Measurements from ENCODE around the gene SPPL2C.

The SPPL2C gene, protein sequence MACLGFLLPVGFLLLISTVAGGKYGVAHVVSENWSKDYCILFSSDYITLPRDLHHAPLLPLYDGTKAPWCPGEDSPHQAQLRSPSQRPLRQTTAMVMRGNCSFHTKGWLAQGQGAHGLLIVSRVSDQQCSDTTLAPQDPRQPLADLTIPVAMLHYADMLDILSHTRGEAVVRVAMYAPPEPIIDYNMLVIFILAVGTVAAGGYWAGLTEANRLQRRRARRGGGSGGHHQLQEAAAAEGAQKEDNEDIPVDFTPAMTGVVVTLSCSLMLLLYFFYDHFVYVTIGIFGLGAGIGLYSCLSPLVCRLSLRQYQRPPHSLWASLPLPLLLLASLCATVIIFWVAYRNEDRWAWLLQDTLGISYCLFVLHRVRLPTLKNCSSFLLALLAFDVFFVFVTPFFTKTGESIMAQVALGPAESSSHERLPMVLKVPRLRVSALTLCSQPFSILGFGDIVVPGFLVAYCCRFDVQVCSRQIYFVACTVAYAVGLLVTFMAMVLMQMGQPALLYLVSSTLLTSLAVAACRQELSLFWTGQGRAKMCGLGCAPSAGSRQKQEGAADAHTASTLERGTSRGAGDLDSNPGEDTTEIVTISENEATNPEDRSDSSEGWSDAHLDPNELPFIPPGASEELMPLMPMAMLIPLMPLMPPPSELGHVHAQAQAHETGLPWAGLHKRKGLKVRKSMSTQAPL

DNA sequence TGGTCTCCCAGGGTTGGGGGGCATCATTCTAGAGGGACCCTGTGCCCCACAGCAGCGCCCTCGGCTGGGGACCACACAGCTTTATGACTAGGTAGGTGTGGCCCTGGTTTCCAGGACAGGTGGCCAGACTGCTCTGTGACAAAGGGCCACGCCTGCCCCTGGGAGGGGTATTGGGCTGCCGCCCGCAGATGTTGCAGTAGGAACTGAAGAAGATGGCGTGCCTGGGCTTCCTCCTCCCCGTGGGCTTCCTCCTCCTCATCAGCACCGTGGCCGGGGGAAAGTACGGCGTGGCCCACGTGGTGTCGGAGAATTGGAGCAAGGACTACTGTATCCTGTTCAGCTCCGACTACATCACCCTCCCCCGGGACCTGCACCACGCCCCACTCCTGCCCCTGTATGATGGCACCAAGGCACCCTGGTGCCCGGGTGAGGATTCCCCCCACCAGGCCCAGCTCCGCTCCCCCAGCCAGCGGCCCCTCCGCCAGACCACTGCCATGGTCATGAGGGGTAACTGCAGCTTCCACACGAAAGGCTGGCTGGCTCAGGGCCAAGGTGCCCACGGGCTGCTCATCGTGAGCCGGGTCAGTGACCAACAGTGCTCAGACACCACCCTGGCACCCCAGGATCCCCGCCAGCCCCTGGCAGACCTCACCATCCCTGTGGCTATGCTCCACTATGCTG lies at the start of gene SPPL2C:
TSS of gene SPPL2C (plus strand) at position 187 of the 681 bp plus-strand sequence. CDS start at position 213, 26 bp downstream.
- DNase-seq (ENCODE audit: low read depth), result no peak

- DNase-seq (ENCODE audit: low read depth), result no peak
These were observed 43.9 kb upstream of the SPPL2C start for GRCh38 chr17:45800816-45801215.

- DNase-seq (ENCODE audit: low read depth), result no peak
These were observed 43.3 kb upstream of the SPPL2C start for GRCh38 chr17:45801421-45801820.

DNA sequence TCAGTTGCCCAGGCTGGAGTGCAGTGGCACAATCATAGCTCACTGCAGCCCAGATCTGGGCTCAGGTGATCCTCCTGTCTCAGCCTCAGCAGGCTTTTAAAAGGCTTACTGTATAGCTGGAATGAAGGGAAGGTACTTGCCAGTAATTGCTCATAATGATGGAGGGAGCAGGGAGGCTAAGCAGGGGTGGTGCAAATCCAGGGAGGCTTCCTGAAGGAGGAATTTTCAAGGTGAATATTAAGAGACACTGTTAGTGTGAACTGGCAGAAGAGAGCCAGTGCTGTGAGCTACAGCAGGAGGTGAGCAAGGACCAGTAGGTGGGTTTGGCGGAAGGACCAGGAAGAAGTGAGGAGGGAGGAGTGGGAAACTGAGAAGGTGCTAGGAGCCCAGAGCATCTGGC lies 35.8 kb upstream of the SPPL2C start:
- no peak for DNase-seq (ENCODE audit: low read depth)

DNA sequence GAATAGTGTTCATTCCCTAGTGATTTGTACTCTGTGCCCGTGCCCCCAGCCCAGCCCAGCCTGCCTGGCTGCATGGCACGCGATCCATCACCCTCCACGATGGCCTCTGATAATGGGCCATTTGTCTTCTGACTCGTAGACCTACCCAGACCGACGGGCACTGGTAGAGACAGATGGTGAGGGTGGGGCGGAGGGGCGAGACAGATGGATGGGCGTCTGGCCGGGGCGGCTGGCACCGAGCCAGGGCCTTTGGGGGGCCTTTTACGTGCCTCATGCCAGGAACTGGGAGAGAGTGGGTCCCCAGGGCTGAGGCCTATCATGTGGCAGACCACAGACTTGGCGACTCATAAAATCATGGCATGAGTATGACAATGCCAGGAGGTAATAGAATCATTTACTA lies 35.2 kb upstream of the SPPL2C start:
- DNase-seq (ENCODE audit: low read depth), result no peak

GRCh38 chr17:45812102-45812501 lies 32.6 kb upstream of the SPPL2C start:
- no peak for DNase-seq (ENCODE audit: low read depth)

- DNase-seq (ENCODE audit: low read depth), result no peak
These were observed 31.5 kb upstream of the SPPL2C start for GRCh38 chr17:45813048-45813725.

DNA sequence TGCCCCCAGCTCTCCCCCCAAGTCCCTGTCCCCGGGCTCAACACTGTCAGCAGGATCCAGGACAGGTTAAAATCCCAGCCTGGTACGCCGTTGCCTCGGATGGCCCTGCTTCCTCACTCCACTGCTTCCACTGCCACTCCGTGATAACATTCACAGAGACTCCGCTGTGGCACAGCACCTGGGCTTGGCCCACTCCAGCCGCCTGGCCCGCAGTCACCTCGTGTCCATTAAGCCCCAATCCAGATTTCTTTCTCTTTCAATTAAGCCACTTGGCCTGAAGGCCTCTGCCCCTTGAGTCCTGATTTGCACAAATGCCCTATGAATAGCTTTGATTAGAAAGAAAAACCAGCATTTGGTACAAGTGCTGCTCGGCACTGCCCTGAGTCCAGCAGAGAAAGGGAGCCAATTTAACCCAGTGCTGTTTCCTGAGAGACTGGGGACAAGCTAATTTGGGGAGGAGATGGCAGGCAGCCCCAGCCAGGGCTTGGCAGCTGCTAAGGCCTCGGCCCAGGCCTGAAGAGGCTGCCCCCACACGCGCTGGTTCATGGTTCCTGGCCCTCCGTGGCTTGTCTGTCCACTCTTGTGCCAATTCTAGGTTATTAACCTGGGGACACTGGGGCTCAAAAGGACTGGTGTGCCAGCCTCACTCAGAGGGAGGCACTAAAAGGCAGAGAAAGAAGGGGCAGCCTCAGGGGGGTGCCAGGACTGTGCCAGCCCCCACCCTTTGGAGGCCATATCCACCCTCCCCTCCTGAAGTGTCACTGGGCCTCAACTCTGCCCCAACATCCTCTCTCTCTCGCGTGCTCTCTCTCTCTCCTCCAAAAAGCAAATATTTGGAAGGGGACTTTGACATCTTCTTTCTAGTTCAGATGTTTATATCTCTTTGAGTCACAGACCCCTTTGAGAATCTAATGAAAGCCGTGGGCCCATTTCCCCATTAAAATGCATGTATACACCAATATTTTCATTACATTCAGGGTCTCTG lies 29.8 kb upstream of the SPPL2C start:
- DNase-seq (ENCODE audit: low read depth), result no peak

DNA sequence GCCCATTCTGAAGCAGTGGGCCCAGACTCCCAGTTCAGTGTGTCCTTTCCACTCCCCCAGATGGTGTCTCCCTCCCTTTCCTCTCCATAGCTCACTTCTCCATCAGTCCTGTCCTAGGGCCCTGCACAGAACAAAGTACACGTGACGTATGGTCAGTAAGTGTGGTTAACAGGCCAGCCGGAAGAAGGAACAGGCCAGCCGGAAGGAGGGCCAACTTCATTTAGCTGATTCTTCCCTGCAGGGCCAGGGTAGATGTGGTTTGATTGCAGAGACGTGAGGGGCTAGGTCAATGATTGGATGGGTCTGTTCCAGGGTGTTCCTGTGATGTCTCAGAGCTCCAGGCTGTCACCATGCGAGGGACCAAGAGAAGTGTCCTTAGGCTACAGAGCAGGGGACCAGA lies 28.9 kb upstream of the SPPL2C start:
- DNase-seq (ENCODE audit: low read depth), result no peak

DNA sequence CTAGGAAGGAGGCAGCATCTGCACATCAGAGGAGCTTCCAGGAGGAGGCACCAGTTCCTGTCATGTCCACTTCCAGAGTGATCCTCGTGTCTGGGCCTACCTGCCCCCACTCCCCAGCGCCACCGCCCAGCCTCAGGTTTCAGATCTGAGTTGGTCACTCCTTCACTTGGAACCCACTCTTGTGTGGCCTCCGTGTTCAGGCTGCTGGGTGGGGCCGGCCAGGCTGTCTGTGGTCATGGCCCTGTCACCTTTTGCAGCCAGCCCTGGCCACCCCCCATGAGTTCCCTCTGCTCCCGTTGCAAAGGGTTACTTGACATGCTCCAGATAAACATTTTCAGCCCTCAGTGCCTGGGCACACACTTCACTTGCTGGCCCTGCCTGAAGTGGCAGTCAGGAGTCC lies 26.6 kb upstream of the SPPL2C start:
- DNase-seq (ENCODE audit: low read depth), result no peak

DNA sequence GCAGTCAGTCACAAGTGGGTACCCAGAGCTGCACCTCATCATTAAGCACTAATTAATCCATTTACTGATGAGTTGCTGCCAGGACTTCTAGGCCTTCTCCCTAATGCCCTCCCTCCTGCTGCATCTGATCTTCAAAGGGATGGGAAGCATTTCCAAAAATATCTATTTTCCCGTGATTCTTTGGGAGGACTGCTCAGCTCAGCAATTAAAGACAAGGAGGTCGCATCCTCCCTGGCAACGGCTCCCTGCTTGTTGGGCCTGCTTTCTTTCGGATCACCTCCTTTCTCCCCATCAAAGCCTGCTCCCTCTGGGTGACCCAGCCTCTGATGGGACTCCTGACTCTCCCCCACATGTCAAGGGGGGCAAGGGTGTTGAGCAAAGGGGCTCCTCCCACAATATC lies 26.0 kb upstream of the SPPL2C start:
- no peak for DNase-seq (ENCODE audit: low read depth)

DNA sequence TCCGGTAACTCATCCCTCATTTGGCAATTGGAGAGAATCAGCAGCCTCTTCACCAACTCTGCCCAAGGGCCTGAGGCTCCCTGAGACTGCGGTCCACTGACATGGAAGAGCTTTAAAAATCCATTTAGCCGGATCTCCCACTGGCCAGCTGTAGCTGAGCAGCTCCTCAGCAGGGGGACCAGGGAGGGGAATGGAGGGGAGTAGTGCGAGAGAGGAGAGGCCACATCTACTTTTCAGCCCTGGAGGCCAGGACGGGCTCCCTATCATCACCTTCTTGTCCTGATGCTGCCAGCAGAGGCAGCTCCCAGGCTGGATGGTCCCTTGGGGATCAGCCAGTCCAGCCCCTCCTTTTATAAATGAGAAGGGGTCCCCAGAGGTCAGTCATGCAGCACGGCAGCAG lies 25.0 kb upstream of the SPPL2C start:
- no peak for DNase-seq (ENCODE audit: low read depth)

- DNase-seq (ENCODE audit: low read depth), result no peak
These were observed 24.5 kb upstream of the SPPL2C start for GRCh38 chr17:45820052-45820780.

DNA sequence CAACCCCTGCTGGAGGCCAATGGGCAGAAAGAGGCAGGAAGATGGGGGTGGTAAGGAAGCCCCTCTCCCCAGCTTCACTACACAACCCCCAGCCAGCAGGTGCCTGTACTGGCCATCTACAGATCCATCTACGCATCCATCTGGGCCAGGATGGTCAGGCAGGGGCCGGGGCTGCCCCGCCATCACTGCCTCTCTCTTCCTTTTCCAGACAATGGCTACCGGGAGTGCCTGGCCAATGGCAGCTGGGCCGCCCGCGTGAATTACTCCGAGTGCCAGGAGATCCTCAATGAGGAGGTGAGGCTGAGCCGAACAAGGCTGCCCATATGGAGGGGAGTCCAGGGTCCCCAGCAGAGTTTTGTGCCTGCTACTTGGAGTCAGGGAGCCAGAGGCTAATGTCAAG lies 23.5 kb upstream of the SPPL2C start:
- DNase-seq (ENCODE audit: low read depth), result no peak

DNA sequence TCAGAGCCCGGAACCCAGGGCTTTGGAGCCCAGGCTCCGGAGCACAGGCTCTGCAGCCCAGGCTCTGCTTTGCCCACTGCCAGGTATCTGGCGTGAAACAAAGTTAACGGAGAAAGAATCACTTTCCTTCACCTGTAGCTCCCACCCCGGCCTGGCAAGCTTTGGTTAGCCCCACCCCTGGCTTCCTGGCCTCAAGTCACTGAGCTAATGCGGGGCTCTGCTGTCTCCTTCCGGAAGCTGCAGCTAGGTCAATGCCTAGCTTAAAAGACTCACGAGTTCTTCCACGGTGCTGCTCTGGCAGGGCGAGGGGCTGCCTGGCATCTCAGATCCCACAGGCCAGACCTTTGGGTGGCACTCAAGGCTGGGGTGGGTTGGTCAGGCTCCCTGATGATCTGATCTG lies 21.1 kb upstream of the SPPL2C start:
- DNase-seq (ENCODE audit: low read depth), result no peak

- DNase-seq (ENCODE audit: low read depth), result no peak
These were observed 20.2 kb upstream of the SPPL2C start for GRCh38 chr17:45824475-45824874.

DNA sequence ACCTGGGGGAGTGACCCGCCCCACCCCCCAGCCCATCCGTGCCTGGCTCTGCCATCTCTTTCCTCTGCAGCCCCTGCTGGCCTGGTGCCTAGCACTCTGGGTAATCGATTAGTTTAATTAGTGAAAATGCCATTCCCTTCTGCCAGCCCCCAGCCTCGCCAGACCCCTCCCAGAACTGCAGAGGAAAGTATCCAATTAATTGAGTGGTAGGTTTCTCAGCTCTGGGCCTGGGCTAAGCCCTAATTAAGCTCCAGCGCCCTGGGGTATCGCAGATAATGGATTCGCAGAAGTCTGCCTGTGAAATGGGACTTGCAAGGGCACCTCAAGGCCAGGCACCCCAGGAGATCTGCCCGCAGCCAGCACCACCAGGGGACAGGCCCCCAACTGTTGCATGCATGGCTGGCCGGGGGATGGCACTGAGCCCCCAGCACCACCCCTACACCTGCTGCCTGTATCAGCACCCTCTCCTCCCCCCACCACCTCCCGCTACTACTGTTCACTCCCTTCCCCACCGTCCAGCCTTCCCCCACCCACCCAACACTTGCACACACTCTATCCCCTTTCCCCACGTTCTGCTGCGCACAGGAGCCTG lies 19.7 kb upstream of the SPPL2C start:
- DNase-seq (ENCODE audit: low read depth), result no peak

- DNase-seq (ENCODE audit: low read depth), result no peak
These were observed 18.9 kb upstream of the SPPL2C start for GRCh38 chr17:45825792-45826191.

DNA sequence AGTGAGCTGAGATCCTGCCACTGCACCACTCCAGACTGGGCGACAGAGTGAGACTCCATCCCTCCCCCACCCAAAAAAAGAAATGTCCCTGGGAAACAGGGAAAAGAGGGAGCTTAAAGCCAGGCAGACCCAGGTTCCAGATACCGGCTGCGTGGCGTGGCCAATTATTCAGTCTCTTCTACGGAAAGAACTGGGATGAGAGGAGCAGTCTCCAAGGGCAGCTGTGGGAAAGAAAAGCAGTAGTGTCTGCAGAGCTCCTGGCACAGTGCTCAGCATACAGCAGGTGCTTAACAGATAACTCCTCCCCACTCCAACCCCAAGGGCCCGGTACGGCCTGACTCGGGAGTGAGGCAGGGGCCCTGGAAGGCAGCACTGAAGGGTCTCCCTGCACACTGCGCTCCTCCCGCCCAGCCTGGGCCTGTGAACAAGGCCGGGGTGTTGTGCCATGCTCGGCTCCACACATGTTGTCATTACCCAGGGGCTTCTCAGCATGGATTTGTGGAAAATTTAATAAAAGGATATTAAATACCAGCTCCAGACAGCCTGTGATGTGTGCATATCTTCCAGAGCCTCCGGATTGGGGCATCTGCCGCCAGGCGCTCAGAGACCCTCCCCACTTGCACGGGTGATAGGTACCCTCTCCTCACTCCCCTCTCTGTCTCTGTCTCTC lies 17.6 kb upstream of the SPPL2C start:
- no peak for DNase-seq (ENCODE audit: low read depth)

DNA sequence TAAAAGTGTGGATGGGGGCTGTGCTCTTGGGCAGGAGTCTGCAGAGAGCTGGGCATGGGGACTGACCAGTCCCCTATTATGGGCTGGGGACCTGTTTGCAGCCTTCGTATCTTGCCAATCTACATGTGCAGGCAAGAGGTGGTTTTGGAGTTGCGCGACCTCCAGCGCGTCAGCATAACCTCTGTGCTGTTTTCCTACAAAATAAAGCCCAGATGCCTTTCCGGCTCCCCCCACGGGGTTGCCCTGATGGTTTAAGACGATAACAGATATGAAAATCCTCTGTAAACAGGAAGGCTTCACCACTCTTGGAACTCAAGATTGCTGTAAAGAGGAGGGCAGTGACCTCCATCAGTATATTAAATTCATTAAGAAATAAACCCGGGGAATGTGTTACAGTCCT lies 16.5 kb upstream of the SPPL2C start:
- no peak for DNase-seq (ENCODE audit: low read depth)

Measured in fibroblast of the conjunctiva (primary cell).